SJCRH30 (cell line): ENCODE measurements around the gene RNU1-4. TPM values are rescaled to one million over a fixed set of nuclear protein-coding genes. Genes with fewer than 3 reads are reported as not detected.
"Not testable (repeated sequence)": the region's sequence is repeated elsewhere in the genome, so short reads cannot be mapped to it uniquely, and the experiment has no call there.

Source experiments
- DNase-seq, 2 experiments: peaks; one replicate each; pipeline ENCODE4 v3.0.0-alpha.2; 2015 to 2020
- H3K27ac ChIP-seq: fragments of 250-450 bp; sonication (Bioruptor Pico); 2 replicates; pipeline ENCODE4 v1.5.1; 2020; ENCODE audit warnings: mild to moderate bottlenecking, moderate library complexity
- H3K27me3 ChIP-seq: fragments of 250-450 bp; sonication (Bioruptor Pico); 2 replicates; pipeline ENCODE4 v1.5.1; 2020; ENCODE audit warnings: mild to moderate bottlenecking, moderate library complexity
- H3K36me3 ChIP-seq: fragments of 250-450 bp; sonication (Bioruptor Pico); 2 replicates; pipeline ENCODE4 v1.5.1; 2020; ENCODE audit warnings: mild to moderate bottlenecking, moderate library complexity
- H3K4me1 ChIP-seq: fragments of 250-450 bp; sonication (Bioruptor Pico); 2 replicates; pipeline ENCODE4 v1.5.1; 2020; ENCODE audit warnings: mild to moderate bottlenecking, moderate library complexity
- H3K4me3 ChIP-seq: fragments of 250-450 bp; sonication (Bioruptor Pico); 2 replicates; pipeline ENCODE4 v1.5.1; 2020; ENCODE audit warnings: mild to moderate bottlenecking, moderate library complexity
- H3K9me3 ChIP-seq: fragments of 250-450 bp; sonication (Bioruptor Pico); replicated peaks from 2 replicates; pipeline ENCODE4 v1.5.1; 2020; ENCODE audit warnings: mild to moderate bottlenecking, moderate library complexity
- total RNA-seq: library from RNA; depleted of rRNA; stranded (reverse); fragments of >200 nt; shearing (Covaris generic); gene quantifications from 2 replicates; pipeline ENCODE4 v1.2.3, GENCODE V29; 2014

Gene RNU1-4
- total RNA-seq, 1 experiment from 2014 or later, result under 0.01 TPM

- not testable (repeated sequence) for H3K9me3 ChIP-seq, H3K27me3 ChIP-seq, H3K4me3 ChIP-seq, DNase-seq, H3K4me1 ChIP-seq, H3K27ac ChIP-seq, H3K36me3 ChIP-seq
These were observed 36.7 kb upstream of the RNU1-4 start for GRCh38 chr1:16703602-16704001.

- H3K27ac ChIP-seq, H3K27me3 ChIP-seq, H3K36me3 ChIP-seq, H3K9me3 ChIP-seq, DNase-seq, H3K4me3 ChIP-seq, H3K4me1 ChIP-seq: not testable (repeated sequence)
These were observed 36.2 kb upstream of the RNU1-4 start for GRCh38 chr1:16704076-16704475.

GRCh38 chr1:16704502-16705100 lies 35.7 kb upstream of the RNU1-4 start:
- H3K9me3 ChIP-seq, H3K27me3 ChIP-seq, DNase-seq, H3K4me1 ChIP-seq, H3K4me3 ChIP-seq, H3K36me3 ChIP-seq, H3K27ac ChIP-seq: not testable (repeated sequence)

- not testable (repeated sequence) for H3K9me3 ChIP-seq, DNase-seq, H3K36me3 ChIP-seq, H3K4me3 ChIP-seq, H3K27me3 ChIP-seq, H3K27ac ChIP-seq, H3K4me1 ChIP-seq
These were observed 34.0 kb upstream of the RNU1-4 start for GRCh38 chr1:16706302-16706701.

GRCh38 chr1:16707130-16708093 lies 32.9 kb upstream of the RNU1-4 start:
- not testable (repeated sequence) for H3K4me3 ChIP-seq, DNase-seq

GRCh38 chr1:16708704-16709103 lies 31.6 kb upstream of the RNU1-4 start:
- DNase-seq, H3K27ac ChIP-seq, H3K4me1 ChIP-seq, H3K9me3 ChIP-seq, H3K36me3 ChIP-seq, H3K27me3 ChIP-seq, H3K4me3 ChIP-seq: not testable (repeated sequence)

More at GRCh38 chr1:16707130-16708093, 32.9 kb upstream of the RNU1-4 start:
- H3K4me1 ChIP-seq, H3K27ac ChIP-seq, H3K27me3 ChIP-seq, H3K9me3 ChIP-seq, H3K36me3 ChIP-seq: not testable (repeated sequence)

- not testable (repeated sequence) for H3K27me3 ChIP-seq, H3K9me3 ChIP-seq, H3K36me3 ChIP-seq, H3K4me3 ChIP-seq, H3K4me1 ChIP-seq, H3K27ac ChIP-seq
- peak in 1 of 2 experiments; percentile 24 for DNase-seq
These were observed 30.6 kb upstream of the RNU1-4 start for GRCh38 chr1:16709659-16710087.

- H3K4me3 ChIP-seq, H3K27me3 ChIP-seq, H3K36me3 ChIP-seq, H3K9me3 ChIP-seq, H3K4me1 ChIP-seq, H3K27ac ChIP-seq: not testable (repeated sequence)
- DNase-seq, result peak in 1 of 2 experiments; percentile 5
These were observed 29.7 kb upstream of the RNU1-4 start for GRCh38 chr1:16710618-16711017.

- H3K4me1 ChIP-seq, result peaks cover 10% of the 10 kb centered on the region
- not testable (repeated sequence) for H3K36me3 ChIP-seq, H3K4me3 ChIP-seq, H3K27me3 ChIP-seq, H3K9me3 ChIP-seq, H3K27ac ChIP-seq
- DNase-seq, result peak in 1 of 2 experiments; percentile 52
These were observed 28.2 kb upstream of the RNU1-4 start for GRCh38 chr1:16712131-16712530.

- H3K27me3 ChIP-seq, H3K9me3 ChIP-seq, H3K4me3 ChIP-seq, H3K27ac ChIP-seq, H3K36me3 ChIP-seq: not testable (repeated sequence)
- DNase-seq, result peak in 1 of 2 experiments; percentile 59
- peaks cover 12% of the 10 kb centered on the region for H3K4me1 ChIP-seq
These were observed 27.7 kb upstream of the RNU1-4 start for GRCh38 chr1:16712582-16712981.

- H3K27ac ChIP-seq, H3K27me3 ChIP-seq, H3K9me3 ChIP-seq, H3K36me3 ChIP-seq, H3K4me3 ChIP-seq: not testable (repeated sequence)
- peaks cover 12% of the 10 kb centered on the region for H3K4me1 ChIP-seq
- peak in 1 of 2 experiments; percentile 26 for DNase-seq
These were observed 27.3 kb upstream of the RNU1-4 start for GRCh38 chr1:16712984-16713383.

- H3K9me3 ChIP-seq, H3K27me3 ChIP-seq, H3K27ac ChIP-seq, H3K4me3 ChIP-seq, H3K36me3 ChIP-seq: not testable (repeated sequence)
- peak in 1 of 2 experiments; percentile 90 for DNase-seq
- peaks cover 12% of the 10 kb centered on the region for H3K4me1 ChIP-seq
These were observed 26.8 kb upstream of the RNU1-4 start for GRCh38 chr1:16713480-16713879.

GRCh38 chr1:16716691-16717335 lies 23.5 kb upstream of the RNU1-4 start:
- no peaks in the 10 kb centered on the region for H3K36me3 ChIP-seq
- no peak overlapping the region for H3K27ac ChIP-seq
- H3K27me3 ChIP-seq, result 0 out of 2 replicates have a peak, but pooled peaks cover 4% of the 10 kb centered on the region
- no peaks in the 10 kb centered on the region for H3K9me3 ChIP-seq
- H3K4me3 ChIP-seq, result no peak overlapping the region
- peaks cover 12% of the 10 kb centered on the region for H3K4me1 ChIP-seq
- DNase-seq, result peak; percentile 77 to 89

GRCh38 chr1:16717336-16718098 lies 22.8 kb upstream of the RNU1-4 start:
- Histone ChIP-seq H3K27me3 (0 out of 2 replicates have a peak, but pooled peaks cover 4% of the 10 kb centered on the region), H3K9me3 (no peaks in the 10 kb centered on the region), H3K36me3 (no peaks in the 10 kb centered on the region), H3K27ac (no peak overlapping the region), H3K4me3 (no peak overlapping the region), H3K4me1 (peaks cover 12% of the 10 kb centered on the region)
- peak; percentile 57 to 74 for DNase-seq
